Activated CD8-positive, alpha-beta memory T cell treated with anti-CD3 and anti-CD28 coated beads for 24 hours (primary cell): ENCODE data around the gene PTPRM.

Experiments
- DNase-seq: peaks from one replicate; pipeline ENCODE4 v3.0.0-alpha.2; 2020

Gene PTPRM

GRCh38 chr18:7812431-7813063, 245.4 kb downstream of the PTPRM start:
- DNase-seq: no peak

GRCh38 chr18:7813131-7813530, 246.0 kb downstream of the PTPRM start:
- no peak for DNase-seq

GRCh38 chr18:7814754-7815315, 247.7 kb downstream of the PTPRM start:
- no peak for DNase-seq

GRCh38 chr18:7815787-7816186, 248.7 kb downstream of the PTPRM start:
- DNase-seq: no peak

- DNase-seq: no peak
Measured at GRCh38 chr18:7817575-7818230, 250.6 kb downstream of the PTPRM start.

- no peak for DNase-seq
Measured at GRCh38 chr18:7821784-7822183, 254.7 kb downstream of the PTPRM start.

- no peak for DNase-seq
Measured at GRCh38 chr18:7822435-7823331, 255.6 kb downstream of the PTPRM start.

GRCh38 chr18:7824970-7825369, 257.9 kb downstream of the PTPRM start:
- no peak for DNase-seq

GRCh38 chr18:7830468-7830867, 263.4 kb downstream of the PTPRM start:
- DNase-seq: no peak

- no peak for DNase-seq
Measured at GRCh38 chr18:7839548-7839947, 272.4 kb downstream of the PTPRM start.

GRCh38 chr18:7840411-7840810, 273.3 kb downstream of the PTPRM start:
- DNase-seq: no peak

GRCh38 chr18:7844017-7844416, 276.9 kb downstream of the PTPRM start:
- no peak for DNase-seq

- DNase-seq: no peak
Measured at GRCh38 chr18:7844418-7844817, 277.3 kb downstream of the PTPRM start.

- no peak for DNase-seq
Measured at GRCh38 chr18:7846335-7846734, 279.2 kb downstream of the PTPRM start.

- DNase-seq: no peak
Measured at GRCh38 chr18:7847357-7848053, 280.4 kb downstream of the PTPRM start.

GRCh38 chr18:7848054-7848412, 280.9 kb downstream of the PTPRM start:
- no peak for DNase-seq

- no peak for DNase-seq
Measured at GRCh38 chr18:7850446-7850845, 283.3 kb downstream of the PTPRM start.

GRCh38 chr18:7855028-7855427, 287.9 kb downstream of the PTPRM start:
- no peak for DNase-seq

GRCh38 chr18:7855671-7856070, 288.6 kb downstream of the PTPRM start:
- DNase-seq: no peak

- DNase-seq: no peak
Measured at GRCh38 chr18:7856116-7856515, 289.0 kb downstream of the PTPRM start.

- DNase-seq: no peak
Measured at GRCh38 chr18:7856733-7857132, 289.6 kb downstream of the PTPRM start.

GRCh38 chr18:7857562-7857961, 290.4 kb downstream of the PTPRM start:
- no peak for DNase-seq

- no peak for DNase-seq
Measured at GRCh38 chr18:7859122-7859521, 292.0 kb downstream of the PTPRM start.
